ENCODE data around the gene DNAH2.

The DNAH2 gene

GRCh38 chr17:7841396-7841914 is 123.9 kb downstream of the DNAH2 start:
- peak; percentile 59 for DNase-seq

DNA sequence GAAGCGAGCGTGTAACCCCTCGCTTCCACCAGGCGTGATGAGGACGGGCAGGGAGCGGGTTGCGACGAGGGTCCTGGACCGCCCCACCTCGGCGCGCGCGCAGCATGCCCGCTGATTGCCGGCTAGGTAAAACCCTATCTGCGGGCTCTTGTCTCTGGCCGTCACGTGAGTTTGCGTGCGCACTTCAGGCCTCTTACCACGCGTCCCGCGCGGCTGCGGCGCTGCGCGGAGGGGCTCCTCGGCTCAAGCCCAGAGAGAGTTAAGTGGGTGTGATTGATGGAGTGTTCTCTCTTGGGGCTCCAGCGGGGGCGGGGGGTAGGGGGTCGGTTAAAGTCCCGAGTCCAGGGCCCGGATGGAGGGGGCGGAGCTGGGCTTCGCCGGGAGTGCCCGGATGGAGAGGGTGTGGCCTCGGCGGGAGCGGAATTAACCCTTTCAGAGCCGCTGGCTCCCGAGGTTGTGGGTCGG is 124.4 kb downstream of the DNAH2 start:
- peak; percentile 70 for DNase-seq

GRCh38 chr17:7842380-7843256 is 125.1 kb downstream of the DNAH2 start:
- no peak for DNase-seq

- no peak for DNase-seq
Measured at GRCh38 chr17:7843257-7843535, 125.7 kb downstream of the DNAH2 start.

DNA sequence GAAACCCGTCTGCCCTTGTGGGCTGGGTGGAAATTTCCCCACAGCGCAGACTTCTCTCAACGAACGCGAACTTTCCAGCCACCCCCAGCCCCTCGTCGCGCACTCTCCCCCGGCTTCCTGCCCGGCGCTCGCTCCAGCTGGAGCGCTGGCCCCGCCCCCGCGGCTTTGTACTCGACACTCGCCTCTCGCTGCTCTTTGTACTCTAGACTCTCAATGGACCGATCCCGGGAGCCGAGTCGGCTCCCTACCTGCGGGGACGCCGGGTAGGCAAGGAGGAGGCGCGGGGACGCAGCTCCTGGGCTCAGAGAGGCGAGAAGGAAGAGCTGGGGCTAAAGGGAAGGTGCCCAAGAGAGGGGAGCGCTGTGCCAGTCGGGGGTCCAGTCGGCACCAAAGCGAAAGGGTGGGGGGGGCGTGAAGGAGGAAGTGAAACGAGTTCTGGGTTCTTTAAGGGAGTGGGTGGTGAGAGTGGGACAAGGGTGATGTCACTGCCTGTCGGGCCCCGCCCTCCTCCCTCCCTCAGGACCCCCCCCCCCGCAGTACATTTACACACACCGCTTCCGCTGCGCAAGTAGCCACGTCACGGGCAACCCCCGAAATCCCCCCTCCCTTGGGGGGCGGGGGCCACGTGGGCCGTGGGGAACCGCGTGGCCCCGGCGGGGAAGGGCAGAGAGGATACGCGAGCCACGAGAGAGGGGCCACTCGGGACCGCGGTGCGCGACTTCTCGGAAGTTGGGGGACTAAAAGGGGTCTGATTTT is 126.2 kb downstream of the DNAH2 start:
- DNase-seq = peak; percentile 60

GRCh38 chr17:7844292-7845154 is 127.0 kb downstream of the DNAH2 start:
- DNase-seq = peak; percentile 84

DNA sequence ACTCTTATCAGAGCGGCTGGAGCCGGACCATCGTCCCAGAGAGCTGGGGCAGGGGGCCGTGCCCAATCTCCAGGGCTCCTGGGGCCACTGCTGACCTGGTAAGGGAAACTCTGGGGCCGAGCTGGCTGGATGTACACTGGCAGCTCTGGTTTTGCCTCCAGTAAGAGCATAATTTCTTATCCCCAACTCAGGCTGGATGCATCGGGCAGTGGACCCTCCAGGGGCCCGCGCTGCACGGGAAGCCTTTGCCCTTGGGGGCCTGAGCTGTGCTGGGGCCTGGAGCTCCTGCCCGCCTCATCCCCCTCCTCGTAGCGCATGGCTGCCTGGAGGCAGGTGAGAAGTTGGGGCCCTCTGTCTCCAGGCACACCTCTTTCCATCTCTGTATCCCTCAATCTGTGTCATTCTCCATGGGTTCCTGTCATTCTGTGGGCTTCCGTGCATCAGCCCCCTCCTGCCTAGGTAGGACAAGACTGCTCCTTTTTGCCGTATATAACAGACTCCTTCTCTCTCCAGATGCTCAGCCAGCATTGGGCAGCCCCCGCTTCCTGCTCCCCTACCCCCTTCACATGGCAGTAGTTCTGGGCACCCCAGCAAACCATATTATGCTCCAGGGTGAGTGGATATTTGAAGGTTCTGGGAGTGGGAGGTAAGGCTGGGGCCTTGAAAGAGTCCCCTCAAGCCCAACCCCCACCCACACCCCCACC is 128.0 kb downstream of the DNAH2 start:
- DNase-seq = no peak

DNA sequence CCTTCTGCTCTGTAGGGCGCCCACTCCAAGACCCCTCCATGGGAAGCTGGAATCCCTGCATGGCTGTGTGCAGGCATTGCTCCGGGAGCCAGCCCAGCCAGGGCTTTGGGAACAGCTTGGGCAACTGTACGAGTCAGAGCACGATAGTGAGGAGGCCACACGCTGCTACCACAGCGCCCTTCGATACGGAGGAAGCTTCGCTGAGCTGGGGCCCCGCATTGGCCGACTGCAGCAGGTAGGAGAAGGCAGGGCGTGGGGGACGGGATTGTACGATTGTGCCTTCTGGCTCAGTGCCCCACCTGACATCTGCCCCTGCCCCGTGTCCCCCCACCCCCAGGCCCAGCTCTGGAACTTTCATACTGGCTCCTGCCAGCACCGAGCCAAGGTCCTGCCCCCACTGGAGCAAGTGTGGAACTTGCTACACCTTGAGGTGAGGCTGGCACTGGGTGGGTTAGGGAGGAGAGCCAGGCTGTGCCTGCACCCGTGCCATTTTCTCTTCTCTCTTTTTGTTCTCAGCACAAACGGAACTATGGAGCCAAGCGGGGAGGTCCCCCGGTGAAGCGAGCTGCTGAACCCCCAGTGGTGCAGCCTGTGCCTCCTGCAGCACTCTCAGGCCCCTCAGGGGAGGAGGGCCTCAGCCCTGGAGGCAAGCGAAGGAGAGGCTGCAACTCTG is 128.7 kb downstream of the DNAH2 start:
- no peak for DNase-seq

DNA sequence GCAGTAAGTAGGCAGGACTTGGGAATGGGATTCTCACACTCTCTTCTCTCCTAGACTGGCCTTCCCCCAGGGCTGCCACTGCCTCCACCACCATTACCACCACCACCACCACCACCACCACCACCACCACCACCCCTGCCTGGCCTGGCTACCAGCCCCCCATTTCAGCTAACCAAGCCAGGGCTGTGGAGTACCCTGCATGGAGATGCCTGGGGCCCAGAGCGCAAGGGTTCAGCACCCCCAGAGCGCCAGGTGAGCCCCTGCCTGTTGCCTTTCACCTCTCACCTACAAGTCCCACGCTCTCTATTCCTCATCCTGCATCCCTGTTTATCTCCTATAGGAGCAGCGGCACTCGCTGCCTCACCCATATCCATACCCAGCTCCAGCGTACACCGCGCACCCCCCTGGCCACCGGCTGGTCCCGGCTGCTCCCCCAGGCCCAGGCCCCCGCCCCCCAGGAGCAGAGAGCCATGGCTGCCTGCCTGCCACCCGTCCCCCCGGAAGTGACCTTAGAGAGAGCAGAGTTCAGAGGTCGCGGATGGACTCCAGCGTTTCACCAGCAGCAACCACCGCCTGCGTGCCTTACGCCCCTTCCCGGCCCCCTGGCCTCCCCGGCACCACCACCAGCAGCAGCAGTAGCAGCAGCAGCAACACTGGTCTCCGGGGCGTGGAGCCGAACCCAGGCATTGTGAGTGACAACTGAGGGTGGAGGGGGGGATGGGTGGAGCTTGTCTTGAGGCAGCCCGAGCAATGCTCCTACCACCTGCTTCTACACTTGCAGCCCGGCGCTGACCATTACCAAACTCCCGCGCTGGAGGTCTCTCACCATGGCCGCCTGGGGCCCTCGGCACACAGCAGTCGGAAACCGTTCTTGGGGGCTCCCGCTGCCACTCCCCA is 129.5 kb downstream of the DNAH2 start:
- no peak for DNase-seq

- DNase-seq = no peak
Measured at GRCh38 chr17:7848131-7848579, 130.6 kb downstream of the DNAH2 start.

DNA sequence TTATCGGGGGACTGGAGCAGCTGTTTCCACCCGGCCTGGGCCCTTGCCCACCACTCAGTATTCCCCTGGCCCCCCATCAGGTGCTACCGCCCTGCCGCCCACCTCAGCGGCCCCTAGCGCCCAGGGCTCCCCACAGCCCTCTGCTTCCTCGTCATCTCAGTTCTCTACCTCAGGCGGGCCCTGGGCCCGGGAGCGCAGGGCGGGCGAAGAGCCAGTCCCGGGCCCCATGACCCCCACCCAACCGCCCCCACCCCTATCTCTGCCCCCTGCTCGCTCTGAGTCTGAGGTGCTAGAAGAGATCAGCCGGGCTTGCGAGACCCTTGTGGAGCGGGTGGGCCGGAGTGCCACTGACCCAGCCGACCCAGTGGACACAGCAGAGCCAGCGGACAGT is 131.2 kb downstream of the DNAH2 start:
- no peak for DNase-seq

DNA sequence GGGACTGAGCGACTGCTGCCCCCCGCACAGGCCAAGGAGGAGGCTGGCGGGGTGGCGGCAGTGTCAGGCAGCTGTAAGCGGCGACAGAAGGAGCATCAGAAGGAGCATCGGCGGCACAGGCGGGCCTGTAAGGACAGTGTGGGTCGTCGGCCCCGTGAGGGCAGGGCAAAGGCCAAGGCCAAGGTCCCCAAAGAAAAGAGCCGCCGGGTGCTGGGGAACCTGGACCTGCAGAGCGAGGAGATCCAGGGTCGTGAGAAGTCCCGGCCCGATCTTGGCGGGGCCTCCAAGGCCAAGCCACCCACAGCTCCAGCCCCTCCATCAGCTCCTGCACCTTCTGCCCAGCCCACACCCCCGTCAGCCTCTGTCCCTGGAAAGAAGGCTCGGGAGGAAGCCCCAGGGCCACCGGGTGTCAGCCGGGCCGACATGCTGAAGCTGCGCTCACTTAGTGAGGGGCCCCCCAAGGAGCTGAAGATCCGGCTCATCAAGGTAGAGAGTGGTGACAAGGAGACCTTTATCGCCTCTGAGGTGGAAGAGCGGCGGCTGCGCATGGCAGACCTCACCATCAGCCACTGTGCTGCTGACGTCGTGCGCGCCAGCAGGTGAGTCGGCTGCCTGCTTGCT is 131.7 kb downstream of the DNAH2 start:
- DNase-seq = no peak

DNA sequence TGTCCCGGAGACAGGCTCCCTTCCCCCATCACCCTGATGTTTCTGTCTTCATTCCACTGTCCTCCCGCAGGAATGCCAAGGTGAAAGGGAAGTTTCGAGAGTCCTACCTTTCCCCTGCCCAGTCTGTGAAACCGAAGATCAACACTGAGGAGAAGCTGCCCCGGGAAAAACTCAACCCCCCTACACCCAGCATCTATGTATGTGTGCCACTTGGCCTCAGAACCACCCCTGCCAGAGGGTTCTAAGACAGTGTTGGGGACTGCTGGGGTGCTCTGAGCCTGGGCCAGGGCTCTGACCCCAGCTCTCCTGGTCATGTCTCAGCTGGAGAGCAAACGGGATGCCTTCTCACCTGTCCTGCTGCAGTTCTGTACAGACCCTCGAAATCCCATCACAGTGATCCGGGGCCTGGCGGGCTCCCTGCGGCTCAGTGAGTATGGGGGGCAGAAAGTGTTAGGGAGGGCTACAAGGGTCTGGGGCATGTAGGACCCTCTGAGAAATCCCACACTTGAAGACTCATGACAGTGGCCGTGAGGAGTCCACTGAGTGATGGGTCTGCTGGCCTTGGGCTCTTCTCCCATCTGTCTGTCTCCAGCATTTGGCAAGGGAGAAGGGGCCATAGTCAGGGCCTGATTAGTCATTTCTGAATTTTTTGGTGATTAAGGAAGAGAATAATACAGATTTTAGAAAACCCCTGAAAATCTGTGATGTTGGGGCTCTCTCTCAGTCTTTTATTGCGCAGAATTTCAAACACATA is 132.4 kb downstream of the DNAH2 start:
- DNase-seq = no peak

DNA sequence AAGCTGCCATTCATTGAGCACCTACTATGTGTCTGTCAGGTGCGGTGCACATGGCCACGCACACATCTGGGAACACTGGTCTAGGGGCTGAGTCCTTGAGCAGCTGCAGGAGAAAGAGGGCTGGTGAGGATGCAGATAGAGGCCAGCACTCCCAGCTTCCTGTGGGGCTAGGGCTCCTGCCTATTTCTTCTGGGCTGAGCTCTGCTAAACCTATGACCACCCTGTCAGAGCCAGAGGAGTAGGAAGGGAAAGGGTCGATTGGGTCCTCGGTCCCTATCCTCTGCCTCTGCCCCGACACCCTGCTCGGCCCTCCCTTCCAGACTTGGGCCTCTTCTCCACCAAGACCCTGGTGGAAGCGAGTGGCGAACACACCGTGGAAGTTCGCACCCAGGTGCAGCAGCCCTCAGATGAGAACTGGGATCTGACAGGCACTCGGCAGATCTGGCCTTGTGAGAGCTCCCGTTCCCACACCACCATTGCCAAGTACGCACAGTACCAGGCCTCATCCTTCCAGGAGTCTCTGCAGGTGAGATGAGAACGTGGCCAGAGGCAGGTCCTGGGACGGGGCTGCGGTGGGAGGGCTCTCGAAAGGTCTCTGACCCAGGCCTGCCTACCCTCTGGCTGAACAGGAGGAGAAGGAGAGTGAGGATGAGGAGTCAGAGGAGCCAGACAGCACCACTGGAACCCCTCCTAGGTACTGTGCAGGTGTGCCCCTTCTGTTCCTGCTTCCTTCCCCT is 133.3 kb downstream of the DNAH2 start:
- no peak for DNase-seq

GRCh38 chr17:7851438-7852261 is 134.1 kb downstream of the DNAH2 start:
- DNase-seq = no peak

DNA sequence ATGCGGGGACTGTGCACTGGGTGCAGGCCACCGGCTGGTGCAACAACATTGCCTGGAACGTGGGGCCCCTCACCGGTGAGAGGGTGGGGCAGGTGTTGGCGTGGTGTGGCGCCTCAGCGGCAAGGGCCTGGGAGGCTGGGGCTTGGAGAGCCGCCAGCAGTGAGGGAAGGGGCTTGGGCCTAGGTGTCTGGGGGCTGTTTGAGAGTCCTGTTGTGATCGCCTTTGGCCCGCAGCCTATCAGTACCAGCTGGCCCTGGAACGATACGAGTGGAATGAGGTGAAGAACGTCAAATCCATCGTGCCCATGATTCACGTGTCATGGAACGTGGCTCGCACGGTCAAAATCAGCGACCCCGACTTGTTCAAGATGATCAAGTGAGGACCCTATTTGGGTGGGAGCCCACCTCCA is 134.7 kb downstream of the DNAH2 start:
- no peak for DNase-seq

GRCh38 chr17:7852919-7853690 is 135.6 kb downstream of the DNAH2 start:
- DNase-seq = no peak
